CD8-positive, alpha-beta memory T cell (primary cell): ENCODE results near the gene TRIP10. TPM values are rescaled to one million over a fixed set of nuclear protein-coding genes. Genes with fewer than 3 reads are reported as not detected.

ENCODE experiments used
- CTCF ChIA-PET: fragments of 350-600 bp; sonication (Branson Sonifier 250); formaldehyde crosslinking; loops from one replicate; lab custom pipeline; 2021; ENCODE audit warnings: antibody characterized with exemption; lab: Charles Lee
- POLR2A ChIA-PET: fragments of 350-600 bp; sonication (Branson Sonifier 250); formaldehyde crosslinking; loops from one replicate; lab custom pipeline; 2021; ENCODE audit warnings: antibody characterized with exemption; lab: Charles Lee
- DNase-seq, 5 donors: peaks; one replicate each; pipeline versions ENCODE4 v3.0.0 to v3.0.0-alpha.2; 2020 to 2022; ENCODE audit warnings: mixed read lengths in 1 of 5
- H3K27ac ChIP-seq: one replicate; pipeline ENCODE4 v1.7.0; 2013; ENCODE audit warnings: low read depth, mild to moderate bottlenecking, low read length, moderate library complexity
- H3K27me3 ChIP-seq: 2 replicates; pipeline ENCODE4 v1.7.0; 2013; ENCODE audit warnings: low read length, mild to moderate bottlenecking; ENCODE audit not compliant: insufficient read depth, poor library complexity, severe bottlenecking
- H3K36me3 ChIP-seq: 2 replicates; pipeline ENCODE4 v1.7.0; 2013; ENCODE audit warnings: mild to moderate bottlenecking, low read length, moderate library complexity; ENCODE audit not compliant: insufficient read depth
- H3K4me1 ChIP-seq: 2 replicates; pipeline ENCODE4 v1.7.0; 2013; ENCODE audit warnings: mild to moderate bottlenecking, low read length, moderate library complexity; ENCODE audit not compliant: insufficient read depth
- H3K4me3 ChIP-seq: 2 replicates; pipeline ENCODE4 v1.7.0; 2013; ENCODE audit warnings: mild to moderate bottlenecking, low read length
- H3K9me3 ChIP-seq: 2 replicates; pipeline ENCODE4 v1.7.0; 2013; ENCODE audit warnings: mild to moderate bottlenecking, low read length
- H3K27ac Mint-ChIP-seq, 8 donors: one replicate each; pipeline ENCODE4 v1.8.0; 2020 to 2021; ENCODE audit warnings: mixed read lengths in 8 of 8, mild to moderate bottlenecking in 6 of 8, inconsistent platforms in 3 of 8, moderate library complexity in 3 of 8
- H3K27me3 Mint-ChIP-seq, 2 donors: one replicate each; pipeline ENCODE4 v1.8.0; 2020 to 2021; ENCODE audit warnings: mixed read lengths in 2 of 2, mild to moderate bottlenecking in 1 of 2, moderate library complexity in 1 of 2
- H3K36me3 Mint-ChIP-seq, 3 donors: one replicate each; pipeline ENCODE4 v1.8.0; 2020 to 2021; ENCODE audit warnings: mixed read lengths in 3 of 3, inconsistent platforms in 1 of 3, mild to moderate bottlenecking in 1 of 3
- H3K4me1 Mint-ChIP-seq, 3 donors: one replicate each; pipeline ENCODE4 v1.8.0; 2020 to 2021; ENCODE audit warnings: mixed read lengths in 3 of 3, inconsistent platforms in 1 of 3, mild to moderate bottlenecking in 1 of 3
- H3K4me3 Mint-ChIP-seq, 7 donors: one replicate each; pipeline ENCODE4 v1.8.0; 2020 to 2021; ENCODE audit warnings: mixed read lengths in 7 of 7, mild to moderate bottlenecking in 6 of 7, moderate library complexity in 4 of 7, inconsistent platforms in 2 of 7
- H3K9me3 Mint-ChIP-seq, 5 donors: one replicate each; pipeline ENCODE4 v1.8.0; 2020 to 2022; ENCODE audit warnings: mixed read lengths in 5 of 5, mild to moderate bottlenecking in 3 of 5, moderate library complexity in 2 of 5, inconsistent platforms in 1 of 5
- polyA plus RNA-seq: library from polyadenylated mRNA; unstranded; fragments of 300-500 nt; fragmentation: Illumina TruSeq; gene quantifications from one replicate; pipeline ENCODE4 v1.2.3, GENCODE V29; 2021
- total RNA-seq, 2 experiments: library from RNA; stranded (reverse); gene quantifications; one replicate each; pipeline ENCODE4 v1.2.3, GENCODE V29; 2021

The TRIP10 gene
- total and polyA plus RNA-seq, 3 experiments from 2014 or later: 2.0 to 47.8 (median 44.6) TPM

DNA sequence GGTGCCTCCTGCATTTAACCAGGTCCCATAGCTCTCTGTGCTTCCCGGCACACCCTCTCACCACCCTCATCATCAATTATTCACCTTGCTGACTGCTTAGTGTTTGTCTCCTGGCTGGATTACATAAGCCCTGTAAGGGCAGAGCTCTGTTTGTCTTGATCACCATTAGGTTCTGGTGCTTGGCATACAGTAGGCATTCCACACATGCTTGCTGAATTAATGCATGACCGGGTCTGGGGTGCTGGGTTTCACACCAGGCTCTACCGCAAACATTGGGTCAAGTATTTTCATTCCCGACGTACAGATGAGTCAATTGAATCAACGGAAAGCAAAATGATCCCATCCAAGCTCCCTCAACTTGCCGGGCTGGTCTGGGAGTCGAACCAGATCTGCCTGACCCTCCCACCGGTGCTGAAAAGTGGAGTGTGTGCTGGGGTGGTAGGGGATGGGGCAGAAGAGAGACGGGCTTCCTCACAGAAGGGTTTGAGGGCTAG lies 61.6 kb downstream of the TRIP10 start:
- Histone ChIP-seq H3K4me3 (peak overlapping the region; percentile 68), H3K27ac (peak overlapping the region; percentile 68), H3K27me3 (no peaks in the 10 kb centered on the region), H3K4me1 (peaks cover 45% of the 10 kb centered on the region), H3K36me3 (no peaks in the 10 kb centered on the region), H3K9me3 (no peaks in the 10 kb centered on the region)
- Mint-ChIP-seq H3K9me3 (no peaks in the 10 kb centered on the region), H3K4me3 (peak overlapping the region; percentile 84 to 93 (median 89)), H3K27ac (peak overlapping the region; percentile 94 to 99 (median 97)), H3K27me3 (no peaks in the 10 kb centered on the region), H3K4me1 (peaks cover 49 to 69% (median 64%) of the 10 kb centered on the region in 3 donors), H3K36me3 (peaks cover under 1 to 17% (median 4%) of the 10 kb centered on the region in 3 donors)
- ChIA-PET POLR2A (interaction anchor here (1.0 to 2.8 kb wide), 6 partner anchors 14 to 63 kb away, joined by 3 to 32 read pairs (median 4); partner anchors contain the start of genes GPR108, SH2D3A and VAV1), CTCF (interaction anchor here (0.6 to 5.3 kb wide), 8 partner anchors 12 to 63 kb away, joined by 3 to 22 read pairs (median 7); partner anchors contain the start of genes GPR108 and VAV1)
- DNase-seq: no peak

Other genes with a start within 250 kb of the TRIP10 start
- gene TUBB4A, start 237.4 kb upstream of the TRIP10 start, total RNA-seq: 1 to 10 TPM; 7.1 to 8.9 TPM
- gene TUBB4A, start 237.4 kb upstream of the TRIP10 start, polyA plus RNA-seq: 5.9 TPM
- gene TNFSF9, start 208.7 kb upstream of the TRIP10 start, total RNA-seq: 10 to 100 TPM; 11.3 to 12.1 TPM
- 4.5 TPM for gene TNFSF9, start 208.7 kb upstream of the TRIP10 start, polyA plus RNA-seq
- gene CD70, start 148.5 kb upstream of the TRIP10 start, total RNA-seq: 10 to 100 TPM; 63.1 to 70.0 TPM
- gene CD70, start 148.5 kb upstream of the TRIP10 start, polyA plus RNA-seq: 4.0 TPM
- gene TNFSF14, start 69.5 kb upstream of the TRIP10 start, total RNA-seq: 100 to 1,000 TPM; 111 to 116 TPM
- gene TNFSF14, start 69.5 kb upstream of the TRIP10 start, polyA plus RNA-seq: 30.7 TPM
- gene C3, start 19.0 kb upstream of the TRIP10 start, total RNA-seq: 1 to 10 TPM; 1.6 to 1.7 TPM
- gene C3, start 19.0 kb upstream of the TRIP10 start, polyA plus RNA-seq: not detected
- gene GPR108, start 2.1 kb upstream of the TRIP10 start, total RNA-seq: 10 to 100 TPM; 72.0 to 74.0 TPM
- gene GPR108, start 2.1 kb upstream of the TRIP10 start, polyA plus RNA-seq: 108 TPM
- gene SH2D3A, start 27.8 kb downstream of the TRIP10 start, total RNA-seq: 10 to 100 TPM; 21.3 TPM
- gene SH2D3A, start 27.8 kb downstream of the TRIP10 start, polyA plus RNA-seq: 40.6 TPM
- 10 to 100 TPM; 51.9 to 52.9 TPM for gene VAV1, start 33.0 kb downstream of the TRIP10 start, total RNA-seq
- 28.4 TPM for gene VAV1, start 33.0 kb downstream of the TRIP10 start, polyA plus RNA-seq
- gene ADGRE1, start 147.9 kb downstream of the TRIP10 start, total RNA-seq: under 1 TPM; 0.53 to 0.59 TPM
- gene ADGRE1, start 147.9 kb downstream of the TRIP10 start, polyA plus RNA-seq: 0.36 TPM